ENCODE results near the gene PIGR.
"Not testable (repeated sequence)": the region's sequence is repeated elsewhere in the genome, so short reads cannot be mapped to it uniquely, and the experiment has no call there.

Gene PIGR

DNA sequence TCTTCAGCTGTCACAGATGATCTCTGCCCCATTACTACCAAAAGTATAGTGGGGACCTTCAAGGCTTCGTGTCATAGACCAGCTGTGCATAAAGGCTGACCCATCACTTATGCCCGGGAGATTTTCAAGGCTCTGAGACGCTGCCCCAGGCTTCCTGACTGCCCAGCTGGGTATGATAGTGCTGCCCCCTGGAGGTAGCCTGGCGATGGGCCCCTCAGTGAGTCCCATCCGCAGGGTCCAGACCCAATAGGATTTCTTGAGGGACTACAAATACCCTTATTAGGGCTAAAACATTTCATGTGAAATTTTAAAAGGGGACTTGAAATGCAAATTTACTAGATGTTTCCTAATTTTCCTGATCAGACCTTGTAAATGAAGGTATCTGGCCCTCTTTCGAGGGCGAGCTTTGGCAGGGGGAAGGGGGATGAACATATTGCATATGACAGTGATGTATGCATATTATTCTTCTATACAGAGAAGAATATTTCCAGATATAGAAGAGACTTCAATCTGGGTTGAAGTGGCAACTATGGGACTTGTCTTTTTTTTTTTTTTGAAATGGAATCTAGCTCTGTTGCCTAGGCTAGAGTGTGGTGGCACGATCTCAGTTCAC lies 12.8 kb downstream of the PIGR start:
- DNase-seq (ENCODE audit: low spot score), result peak; percentile 56

DNA sequence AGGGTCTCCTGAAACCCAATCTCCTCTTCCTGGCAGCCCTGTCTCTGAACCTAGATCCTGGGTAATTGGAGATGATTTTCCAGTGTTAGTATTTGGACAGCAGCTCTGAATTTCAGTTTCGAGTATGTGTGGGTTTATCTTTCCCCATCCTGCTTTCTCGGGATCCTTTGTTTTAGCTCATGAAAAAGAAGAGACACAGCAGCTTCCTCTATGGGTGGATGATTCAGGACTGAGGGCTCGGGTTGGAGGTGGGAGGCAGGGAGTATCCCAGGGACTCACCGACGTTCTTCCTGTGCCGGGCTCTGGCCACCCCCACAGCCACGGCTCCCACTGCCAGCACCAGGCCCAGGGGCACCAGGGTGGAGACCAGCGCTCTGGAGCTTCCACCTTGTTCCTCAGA lies 14.1 kb downstream of the PIGR start:
- no peak for DNase-seq (ENCODE audit: low spot score)

DNA sequence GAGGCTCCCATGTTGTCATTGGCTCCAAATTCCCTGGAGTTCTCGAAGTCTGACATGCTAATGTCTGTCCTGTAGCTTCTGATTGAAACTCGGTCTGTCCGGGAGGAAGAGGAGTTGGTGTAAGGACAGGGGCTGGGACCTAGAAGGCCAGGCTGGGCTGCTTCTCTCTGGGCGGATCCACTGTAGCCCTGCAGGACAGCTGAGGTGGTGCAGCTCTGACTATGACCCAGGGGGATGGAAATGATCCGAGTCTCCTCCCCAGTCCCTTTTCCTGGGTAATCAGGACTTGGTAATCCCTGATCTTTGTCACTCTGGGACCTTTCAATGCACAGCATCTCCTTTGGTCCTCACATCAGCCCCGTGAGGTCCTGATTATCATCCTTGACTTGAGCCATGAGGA lies 14.6 kb downstream of the PIGR start:
- no peak for DNase-seq (ENCODE audit: low spot score)

DNA sequence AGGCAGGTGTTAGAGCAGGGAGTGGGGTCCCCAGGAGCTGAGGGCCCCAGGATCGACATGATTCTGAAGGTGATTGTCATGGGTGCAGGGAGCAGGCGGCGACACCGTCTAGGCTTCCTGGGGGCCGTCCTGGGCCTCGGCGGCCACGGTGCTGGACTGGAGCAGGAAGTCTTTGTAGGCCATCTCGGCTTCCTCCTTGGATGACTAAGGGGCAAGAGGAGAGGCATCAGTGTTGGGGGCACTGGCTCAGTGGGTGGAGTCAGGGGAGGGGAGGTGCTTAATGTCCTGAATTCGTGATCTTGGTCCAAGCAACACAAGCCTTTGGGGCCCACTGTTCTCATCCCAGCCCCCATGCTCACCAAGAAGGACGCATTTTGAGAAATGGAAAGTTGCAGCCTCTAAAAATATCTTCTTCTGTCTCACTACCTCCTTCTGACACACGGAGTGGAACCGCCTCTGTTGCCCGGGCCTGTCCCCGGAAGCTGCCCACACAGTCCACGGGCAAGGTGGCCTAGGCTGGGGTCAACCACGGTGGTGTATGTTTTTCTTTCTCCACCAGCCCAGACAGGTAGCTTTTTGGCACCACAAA lies 16.0 kb downstream of the PIGR start:
- no peak for DNase-seq (ENCODE audit: low spot score)

DNA sequence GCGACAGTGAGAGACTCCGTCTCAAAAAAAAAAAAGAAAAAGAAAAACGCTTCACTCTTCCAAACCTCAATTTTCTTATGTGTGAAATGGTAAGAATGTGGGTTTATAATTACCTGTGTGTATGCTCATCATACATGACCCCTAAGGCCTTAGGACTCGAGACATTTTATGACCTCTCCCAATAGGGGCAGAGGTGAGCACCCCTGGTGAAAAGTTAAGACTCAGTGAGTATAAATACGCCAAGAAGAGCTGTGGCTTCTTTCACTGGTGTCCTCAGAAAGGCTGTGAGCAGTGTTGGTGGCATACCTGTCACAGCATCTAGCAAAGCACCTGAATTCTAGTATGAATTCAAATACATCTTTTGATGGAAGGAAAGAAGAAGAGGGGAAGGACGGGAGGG lies 16.7 kb downstream of the PIGR start:
- DNase-seq (ENCODE audit: low spot score), result no peak

DNA sequence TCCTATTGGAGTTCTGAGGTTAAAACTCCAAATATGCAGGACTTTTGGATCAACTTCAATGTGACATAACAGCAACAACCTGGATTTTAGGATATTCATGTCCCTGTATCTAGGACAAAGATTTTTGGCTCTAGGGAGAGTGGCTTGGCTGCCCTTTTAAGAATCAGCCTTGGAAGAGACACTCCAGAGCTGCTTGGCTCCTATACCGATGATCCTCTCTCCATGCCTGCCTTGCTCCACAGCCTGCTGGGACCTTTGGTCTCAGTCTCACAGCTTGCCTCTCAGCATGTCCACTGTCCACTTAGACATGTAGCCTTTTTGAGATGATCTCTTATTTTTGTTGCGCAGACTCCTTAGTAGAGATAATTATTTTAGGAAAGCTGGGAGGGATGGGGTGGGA lies 20.0 kb downstream of the PIGR start:
- no peak for DNase-seq (ENCODE audit: low spot score)

DNA sequence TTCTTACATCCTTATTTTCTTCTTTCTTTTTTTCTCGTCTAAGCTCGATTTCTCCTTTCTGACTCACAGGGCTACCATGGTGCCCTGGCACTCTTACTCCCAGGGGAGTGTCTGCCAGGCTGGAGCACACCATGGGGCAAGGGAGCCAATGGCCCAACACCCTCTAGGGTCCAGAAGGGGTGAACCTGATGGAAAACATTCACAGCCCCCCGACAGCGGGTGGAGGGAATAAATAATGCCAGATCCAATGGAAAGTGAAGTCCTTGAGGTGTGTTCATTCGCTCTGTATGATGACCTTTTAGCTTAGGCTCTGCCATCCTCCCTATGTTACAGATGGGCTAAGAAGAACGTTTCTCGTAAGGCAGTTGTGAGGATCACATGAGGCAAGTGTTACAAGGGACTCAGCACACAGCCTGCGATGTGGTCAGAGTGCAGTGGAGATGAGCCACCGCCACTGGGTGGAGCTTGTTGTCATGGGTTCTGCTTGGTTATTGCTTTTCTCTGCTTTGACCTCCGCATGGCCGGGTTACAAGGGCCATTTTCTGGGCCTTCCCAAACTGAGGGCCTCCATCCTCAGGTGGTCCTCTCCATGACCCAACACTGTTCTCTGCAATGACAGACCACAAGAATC lies 21.0 kb downstream of the PIGR start:
- DNase-seq (ENCODE audit: low spot score), result peak; percentile 53

DNA sequence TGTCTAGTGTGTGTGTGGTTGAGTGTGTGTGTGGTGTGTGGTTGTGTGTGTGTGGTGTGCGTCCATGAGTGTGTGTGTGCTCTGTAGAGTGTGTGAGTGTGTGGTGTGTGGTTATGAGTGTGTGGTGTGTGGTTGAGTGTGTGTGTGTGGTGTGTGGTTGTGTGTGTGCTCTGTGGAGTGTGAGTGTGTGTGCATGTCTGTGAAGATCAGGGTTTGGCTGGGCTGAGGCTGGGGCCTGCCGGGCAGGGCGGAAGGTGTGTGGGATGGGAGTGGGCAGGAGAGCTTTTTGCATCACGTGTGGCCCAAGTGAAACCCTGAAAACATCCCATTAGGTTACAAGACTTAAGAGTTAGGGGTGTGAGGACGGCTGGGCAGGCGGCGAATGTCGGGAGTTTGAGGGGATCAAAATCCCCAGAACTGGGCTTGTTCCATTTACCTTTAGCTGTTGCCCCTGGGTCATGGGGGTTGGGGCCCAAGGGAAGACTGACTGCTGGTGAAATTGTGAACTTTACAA lies 21.6 kb downstream of the PIGR start:
- DNase-seq (ENCODE audit: low spot score), result no peak

DNA sequence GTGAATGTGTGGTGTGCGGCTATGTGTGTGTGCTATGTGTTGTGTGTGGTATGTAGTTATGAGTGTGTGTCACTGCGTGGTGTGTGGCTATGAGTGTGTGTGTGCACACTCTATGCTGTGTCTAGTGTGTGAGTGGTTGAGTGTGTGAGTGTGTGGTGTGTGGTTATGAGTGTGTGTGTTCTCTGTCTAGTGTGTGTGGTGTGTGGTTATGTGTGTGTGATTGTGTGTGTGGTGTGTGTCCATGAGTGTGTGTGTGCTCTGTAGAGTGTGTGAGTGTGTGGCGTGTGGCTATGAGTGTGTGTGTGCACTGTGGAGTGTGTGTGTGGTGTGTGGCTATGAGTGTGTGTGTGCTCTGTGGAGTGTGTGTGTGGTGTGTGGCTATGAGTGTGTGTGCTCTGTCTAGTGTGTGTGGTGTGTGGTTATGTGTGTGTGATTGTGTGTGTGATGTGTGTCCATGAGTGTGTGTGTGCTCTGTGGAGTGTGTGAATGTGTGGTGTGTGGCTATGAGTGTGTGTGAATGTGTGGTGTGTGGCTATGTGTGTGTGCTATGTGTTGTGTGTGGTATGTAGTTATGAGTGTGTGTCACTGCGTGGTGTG lies 22.2 kb downstream of the PIGR start:
- DNase-seq (ENCODE audit: low spot score), result not testable (repeated sequence)

DNA sequence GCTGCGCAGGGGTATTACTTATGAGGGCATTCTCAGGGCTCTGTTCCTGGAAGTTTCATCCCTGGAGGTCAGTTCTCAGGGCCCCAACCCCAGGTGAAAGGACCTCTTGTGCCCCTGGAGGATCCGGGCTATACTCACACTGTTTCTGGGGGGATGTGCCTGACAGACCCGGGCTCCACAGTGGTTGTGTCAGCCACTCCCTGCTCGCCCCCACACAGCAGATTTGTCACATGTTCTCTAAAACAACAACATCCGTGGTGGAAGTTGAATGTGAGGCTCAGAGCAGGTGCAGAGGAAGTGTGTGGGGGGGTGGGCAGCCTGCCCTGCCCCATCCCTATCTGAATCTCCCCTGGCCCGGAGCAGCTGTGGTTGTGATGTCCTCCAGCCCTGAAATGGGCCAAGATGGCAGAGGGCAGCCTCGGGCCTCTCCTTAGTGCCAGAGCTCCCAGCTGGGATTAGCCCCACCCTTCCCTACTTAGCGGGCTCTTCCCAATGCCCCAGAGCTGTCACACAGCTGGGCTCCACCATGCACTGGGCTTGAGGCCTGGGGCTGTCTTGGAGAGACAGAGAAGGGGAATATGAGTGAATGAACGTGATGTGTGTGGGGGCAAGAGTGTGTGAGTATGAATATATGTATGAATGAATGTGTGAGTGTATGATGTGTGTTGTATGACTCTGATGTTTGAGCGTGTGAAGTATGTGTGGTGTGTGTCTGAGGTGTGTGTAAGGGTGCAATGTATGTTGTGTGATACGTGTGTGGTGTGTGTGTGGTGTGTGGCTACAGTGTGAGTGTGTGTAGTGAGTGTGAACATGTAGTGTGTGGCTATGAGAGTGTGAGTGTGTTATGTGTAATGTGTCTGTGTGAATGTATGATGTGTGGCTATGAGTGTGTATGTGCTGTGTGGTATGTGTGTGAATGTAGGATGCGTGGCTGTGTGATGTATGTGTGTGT lies 23.0 kb downstream of the PIGR start:
- DNase-seq (ENCODE audit: low spot score), result peak; percentile 39

DNA sequence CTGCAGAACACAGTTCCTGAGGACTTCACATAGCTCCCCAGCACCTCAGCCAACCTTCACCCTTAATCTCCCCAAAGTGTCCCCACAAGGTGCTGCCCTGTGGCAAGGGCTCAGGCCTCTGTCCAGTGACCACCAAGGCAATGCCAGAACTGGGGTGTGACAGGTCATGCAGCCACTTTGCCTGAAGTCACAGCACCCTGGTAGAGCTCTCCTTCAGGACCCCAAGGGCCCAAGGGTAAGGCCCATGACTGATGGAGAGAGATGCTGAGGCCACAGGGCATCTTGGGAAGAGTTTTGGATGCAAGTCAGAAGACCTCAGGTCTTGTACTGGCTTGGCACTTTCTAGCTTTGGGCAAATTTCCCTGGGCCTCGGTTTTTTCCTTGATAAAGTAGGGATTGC lies 23.7 kb downstream of the PIGR start:
- DNase-seq (ENCODE audit: low spot score), result no peak

DNA sequence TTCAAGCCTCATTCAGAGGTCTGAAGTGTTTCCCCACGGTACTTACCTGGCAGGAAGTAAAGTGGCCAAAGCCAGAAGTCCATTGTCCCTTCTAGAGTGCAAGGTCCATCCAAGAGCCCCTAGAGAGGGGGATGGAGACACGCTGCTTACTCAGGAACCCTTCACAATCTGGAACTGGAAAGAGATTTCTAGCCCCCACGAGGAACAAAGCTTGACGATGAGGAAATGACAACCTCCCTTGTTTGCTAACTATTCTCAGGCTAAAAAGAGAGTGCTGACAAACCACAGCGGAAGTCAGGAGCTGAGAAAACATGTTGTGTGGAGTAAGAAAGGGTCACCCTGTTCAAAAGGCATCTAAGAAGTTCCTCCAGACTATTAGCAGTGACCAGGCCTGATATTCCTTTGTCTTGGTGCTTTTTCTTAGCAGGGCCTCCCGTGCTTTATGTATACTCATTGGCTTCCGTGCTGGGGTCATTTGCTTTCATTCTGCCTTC lies 24.4 kb downstream of the PIGR start, which contains the start of gene FCMR:
TSS of gene FCMR (minus strand) at position 170 of the 494 bp plus-strand sequence. CDS start at position 83, 87 bp downstream.
- peak; percentile 67 for DNase-seq (ENCODE audit: low spot score)

DNA sequence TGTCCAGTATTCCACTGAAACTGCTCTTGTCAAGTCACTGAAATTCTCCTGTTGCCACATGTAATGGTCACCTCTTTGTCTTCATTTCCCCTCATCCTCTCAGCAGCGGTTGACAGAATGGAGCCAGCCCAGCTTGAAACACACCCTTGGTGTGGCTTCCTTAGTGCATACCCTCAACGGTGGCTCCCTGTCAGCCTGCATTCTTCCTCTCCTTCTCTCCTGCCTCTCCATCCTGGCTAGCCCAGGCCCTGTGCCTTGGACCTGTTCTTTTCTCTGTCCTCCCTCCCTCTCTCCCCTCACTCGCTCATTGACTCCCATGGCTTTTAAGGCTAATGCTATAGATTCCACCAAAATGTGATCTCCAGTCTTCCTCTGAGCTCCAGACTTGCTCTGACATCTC lies 28.2 kb downstream of the PIGR start:
- no peak for DNase-seq (ENCODE audit: low spot score)

DNA sequence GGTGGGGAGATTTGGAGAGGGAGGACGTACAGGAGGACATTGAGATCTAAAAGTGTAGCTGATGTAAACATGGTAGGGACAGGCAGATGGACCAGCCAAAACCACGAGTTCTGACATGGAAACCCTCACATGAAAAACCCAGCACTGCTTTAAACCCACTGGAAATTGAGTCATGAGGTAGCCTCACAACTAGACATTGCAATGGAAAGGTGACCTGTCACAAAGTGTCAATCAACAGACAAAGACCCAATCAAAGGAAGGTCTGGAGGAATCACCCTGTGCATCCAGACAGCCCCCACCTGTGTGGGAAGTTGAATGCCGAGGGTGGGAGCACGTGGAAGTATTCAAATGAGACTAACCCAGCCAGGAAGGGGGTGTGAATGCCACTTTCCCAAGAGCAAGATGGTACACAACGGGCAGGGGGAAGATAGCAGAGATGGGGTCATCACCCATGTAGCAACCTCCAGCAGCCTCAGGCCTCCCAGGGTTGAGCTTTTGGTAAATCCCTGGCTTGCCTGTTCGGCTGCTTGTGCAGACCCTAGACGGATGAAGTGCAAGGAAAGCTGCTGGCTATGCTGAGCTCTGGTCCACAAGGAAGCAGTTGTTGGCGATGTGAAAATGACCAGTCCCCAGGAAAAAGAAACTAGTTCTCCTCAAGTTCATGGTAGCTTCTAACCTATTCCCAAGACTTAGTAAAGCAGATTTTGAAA lies 30.1 kb downstream of the PIGR start:
- DNase-seq (ENCODE audit: low spot score), result no peak

DNA sequence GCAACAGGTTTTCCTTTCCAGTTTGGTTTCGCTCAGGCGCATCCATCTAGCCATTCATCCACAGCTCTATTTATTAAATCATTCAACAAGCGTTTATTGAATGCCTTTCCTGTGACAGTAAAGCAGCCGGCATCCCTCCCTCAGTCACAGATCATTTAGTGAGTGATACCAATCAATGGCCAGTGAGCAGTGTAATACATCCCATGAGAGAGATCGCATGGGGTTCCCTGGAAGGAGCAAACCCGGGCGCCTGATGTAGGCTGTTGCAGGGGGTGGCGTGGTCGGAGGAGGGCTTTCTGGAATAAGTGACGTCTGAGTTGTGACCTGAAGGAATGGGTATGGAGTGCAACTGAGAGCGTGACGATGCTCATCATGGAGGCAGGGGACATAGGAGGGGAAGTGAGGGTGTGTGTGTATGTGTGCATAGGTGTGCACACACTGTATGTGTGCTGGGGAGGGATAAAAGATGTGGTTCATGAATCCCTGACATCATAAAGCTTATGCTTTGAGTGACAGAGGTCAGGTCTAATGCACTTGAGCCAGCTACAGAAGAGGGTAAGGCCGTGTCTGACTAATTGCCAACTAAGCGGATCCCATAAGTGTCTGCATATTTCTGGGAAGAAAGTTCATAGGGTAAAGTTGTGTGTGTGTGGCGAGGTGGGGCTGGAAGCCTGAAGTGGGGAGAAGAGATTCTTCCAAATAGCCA lies 31.1 kb downstream of the PIGR start:
- DNase-seq (ENCODE audit: low spot score), result no peak

DNA sequence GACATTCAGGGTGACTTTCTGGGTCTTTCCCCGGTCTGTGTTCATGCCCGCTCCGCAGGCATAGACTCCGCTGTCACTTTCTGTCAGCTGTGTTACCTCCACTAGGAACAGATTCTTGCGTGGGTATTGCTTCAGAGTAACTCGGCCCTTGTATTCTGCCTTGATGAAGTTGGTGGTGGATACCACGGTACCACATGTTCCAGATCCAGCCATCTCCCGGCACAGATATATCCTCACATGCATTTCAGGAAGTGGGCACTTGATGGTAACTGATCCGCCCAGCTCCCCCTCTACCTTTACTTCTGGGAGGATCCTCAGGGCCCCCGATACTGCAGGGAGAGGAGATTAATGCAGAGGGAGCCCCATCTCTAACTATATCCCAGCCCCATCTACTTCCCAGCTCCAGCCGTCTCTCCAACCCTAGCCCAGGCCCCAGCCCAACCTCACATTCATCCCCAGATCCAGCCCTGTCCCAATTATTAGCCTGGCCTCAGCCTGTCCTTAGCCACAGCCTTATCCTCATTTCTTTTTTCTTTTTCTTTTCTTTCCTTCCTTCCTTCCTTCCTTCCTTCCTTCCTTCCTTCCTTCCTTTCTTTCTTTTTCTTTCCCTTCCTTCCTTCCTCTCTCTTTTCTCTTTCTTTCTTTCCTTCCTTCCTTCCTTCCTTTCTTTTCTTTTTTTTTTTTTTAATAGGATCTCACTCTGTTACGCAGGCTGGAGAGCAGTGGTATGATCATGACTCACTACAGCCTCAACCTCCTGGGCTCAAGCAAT lies 32.3 kb downstream of the PIGR start:
- DNase-seq (ENCODE audit: low spot score), result no peak

DNA sequence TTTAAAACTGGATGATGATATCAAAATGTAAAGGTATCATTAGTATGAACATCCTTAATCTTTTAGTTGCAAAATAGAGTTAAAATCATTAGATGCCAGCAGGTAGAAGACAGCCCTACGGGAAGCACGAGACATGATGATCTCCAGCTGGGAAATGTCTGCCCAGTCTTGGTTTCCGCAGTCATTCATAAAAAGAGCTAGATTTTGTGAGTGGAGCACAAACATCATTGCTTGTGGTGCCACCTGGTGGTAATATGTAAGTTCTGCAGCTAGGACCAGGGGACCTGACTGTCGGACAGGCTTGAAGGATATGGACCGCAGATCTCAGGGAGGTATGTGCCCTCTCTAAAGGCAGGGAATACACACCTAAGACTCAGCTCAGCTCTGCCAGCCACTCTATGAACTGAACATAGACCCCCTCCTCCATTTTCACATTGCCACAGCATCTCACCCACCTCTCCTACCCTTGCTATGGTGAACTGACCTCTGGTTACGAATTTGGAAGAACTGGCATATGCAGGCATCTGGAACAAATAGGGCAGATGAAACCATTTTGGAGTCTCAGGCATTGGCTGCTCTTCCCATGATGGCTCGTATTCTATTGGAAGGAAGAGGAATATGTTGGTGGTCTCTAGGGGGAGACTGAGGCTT lies 33.7 kb downstream of the PIGR start:
- peak; percentile 82 for DNase-seq (ENCODE audit: low spot score)

DNA sequence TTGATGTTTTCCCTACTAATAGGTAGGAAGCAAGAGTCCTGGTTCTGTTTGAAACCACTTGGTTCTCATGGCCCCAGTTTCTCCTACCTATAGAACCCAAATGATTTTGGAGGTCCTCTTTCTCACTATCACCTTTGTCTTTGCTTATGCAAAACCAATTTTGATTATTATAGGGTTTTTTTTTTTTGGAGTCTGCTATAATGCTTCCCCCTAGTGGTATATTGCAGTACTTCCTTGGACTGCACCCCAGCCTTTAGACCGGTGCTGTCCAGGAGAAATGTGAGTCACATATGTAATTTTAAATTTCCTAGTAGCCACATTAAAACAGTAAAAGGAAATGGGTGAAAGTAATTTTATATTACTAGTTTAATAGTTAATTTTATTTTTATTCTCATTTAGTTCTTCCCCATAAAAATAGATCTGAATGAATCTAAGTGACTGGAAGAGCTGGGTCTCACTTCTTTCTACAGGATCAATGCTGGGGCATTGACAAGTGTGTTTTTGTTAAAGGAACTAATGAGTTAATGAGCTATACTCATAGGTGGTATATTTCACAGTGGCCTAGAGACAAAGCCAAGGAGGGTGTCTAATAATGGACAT lies 35.1 kb downstream of the PIGR start:
- peak; percentile 65 for DNase-seq (ENCODE audit: low spot score)

DNA sequence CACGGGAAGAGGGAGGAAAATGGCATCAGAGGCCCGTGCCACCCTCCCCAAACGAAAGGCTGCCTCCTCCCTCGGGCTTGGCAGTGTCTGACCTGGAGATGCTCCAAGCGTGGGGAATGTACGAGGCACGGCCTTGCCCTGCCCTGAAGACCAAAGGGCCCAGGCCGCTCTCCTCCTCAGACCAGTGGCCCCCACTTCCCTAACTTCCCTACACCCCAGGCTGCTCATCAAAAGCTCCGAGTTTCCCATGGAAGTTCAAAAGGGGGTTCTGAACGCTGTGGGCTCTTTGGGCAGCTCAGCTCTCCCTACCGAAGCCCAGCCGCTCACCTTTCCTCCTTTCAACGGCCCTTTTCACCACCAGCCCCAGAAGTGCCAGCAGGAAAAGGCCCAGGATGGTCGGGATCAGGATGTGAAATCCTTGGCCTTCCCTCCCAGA lies 36.4 kb downstream of the PIGR start:
- no peak for DNase-seq (ENCODE audit: low spot score)

All from activated CD4-positive, alpha-beta T cell treated with anti-CD3 and anti-CD28 coated beads, Interleukin-2, Interleukin-4, amounts not matched to agents 100 ng/mL and 50 ng/mL, durations not matched to agents 16 hours and 8 hours (primary cell).